ENCODE data around the gene PTPRD.

- no peak for TF ChIP-seq EZH2 (IDR thresholded peaks at IDR 0.05; ENCODE audit: low read depth, unreplicated experiment)
- no peak for TF ChIP-seq CTCF (conservative IDR thresholded peaks at IDR 0.05; ENCODE audit: low read depth in 2 of 2)
- no peak for TF ChIP-seq CREB1 (CRISPR knock-in tag; IDR thresholded peaks at IDR 0.05; ENCODE audit: low read depth)
- no peak for TF ChIP-seq POLR2AphosphoS5 (IDR thresholded peaks at IDR 0.05; ENCODE audit: low read depth)
- no peak for TF ChIP-seq NANOG (IDR thresholded peaks at IDR 0.05; ENCODE audit: borderline replicate concordance)
- no peak for TF ChIP-seq REST (IDR thresholded peaks at IDR 0.05; ENCODE audit: unreplicated experiment)
- TF ChIP-seq EZH2phosphoT487 (IDR thresholded peaks at IDR 0.05; ENCODE audit: unreplicated experiment) = no peak
- no peak for TF ChIP-seq JUNB (IDR thresholded peaks at IDR 0.05; ENCODE audit: unreplicated experiment)
Measured at GRCh38 chr9:8412327-8412726, 2200.5 kb downstream of the PTPRD start.
